HG03095 (cell line): ENCODE results near the gene INTS12.
A peak's percentile ranks its signal among the peaks of the same experiment; 100 is the strongest.

Source experiments
- ATAC-seq: cut with Tn5 transposase; IDR thresholded peaks from one replicate; pipeline ENCODE4 v1.9.1; 2021; ENCODE audit warnings: moderate library complexity; ENCODE audit not compliant: unreplicated experiment

The INTS12 gene

DNA sequence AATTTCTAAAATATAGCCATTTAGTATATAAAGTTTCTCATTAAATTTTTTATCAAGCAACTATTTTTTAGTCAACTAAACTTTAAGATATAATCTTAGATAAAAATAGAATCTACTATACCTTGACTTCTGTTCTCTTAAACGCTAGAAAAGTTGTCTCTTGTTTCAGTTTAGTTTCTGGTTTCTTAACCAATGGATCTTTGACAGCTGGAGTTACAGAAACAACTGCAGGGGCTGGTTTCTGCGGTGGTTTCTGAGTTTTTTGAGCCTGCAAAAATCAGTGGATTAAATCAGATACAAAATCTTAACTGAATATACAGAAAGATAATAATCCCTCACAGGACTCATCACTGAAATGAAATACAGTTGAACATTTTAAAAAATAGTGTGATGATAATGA is 21.9 kb downstream of the INTS12 start:
- no peak for ATAC-seq

DNA sequence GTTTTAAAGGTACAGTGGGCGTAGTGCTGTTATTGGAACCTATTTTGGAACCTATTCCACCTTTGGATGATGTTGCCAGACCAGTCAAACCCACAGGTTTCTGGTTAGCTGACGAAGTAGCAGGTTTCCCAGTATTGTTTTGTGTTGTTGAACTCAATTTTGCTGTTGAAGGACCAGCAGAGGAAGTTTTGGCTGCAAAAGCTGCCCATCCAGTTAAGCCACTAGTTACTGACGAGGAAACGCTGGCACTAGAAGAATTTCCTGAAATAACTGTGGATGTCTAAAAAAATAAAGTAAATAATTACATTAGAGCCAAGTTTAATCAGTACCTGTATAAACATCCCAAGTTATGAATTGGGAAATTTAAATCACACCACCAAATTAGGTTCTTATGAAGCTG is 25.5 kb downstream of the INTS12 start:
- no peak for ATAC-seq

DNA sequence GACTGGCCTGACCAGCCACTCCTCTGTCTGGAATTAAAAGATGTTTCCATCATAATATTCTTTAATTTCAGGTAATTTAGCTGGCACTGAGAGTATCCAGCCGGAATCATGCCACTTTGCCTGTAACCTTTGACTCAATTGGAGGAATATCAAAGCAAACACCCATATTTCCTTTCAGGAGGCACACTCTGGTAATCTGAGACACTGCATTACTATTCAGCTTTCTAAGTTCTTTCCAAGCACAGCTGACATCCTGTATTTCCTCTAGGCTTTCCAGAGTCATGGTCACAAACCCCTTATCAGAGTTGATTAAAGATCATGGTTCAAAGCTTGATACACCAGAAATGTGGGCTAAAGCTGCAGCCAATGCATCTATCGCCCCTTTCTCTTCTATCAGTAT is 29.3 kb downstream of the INTS12 start:
- ATAC-seq, result no peak

DNA sequence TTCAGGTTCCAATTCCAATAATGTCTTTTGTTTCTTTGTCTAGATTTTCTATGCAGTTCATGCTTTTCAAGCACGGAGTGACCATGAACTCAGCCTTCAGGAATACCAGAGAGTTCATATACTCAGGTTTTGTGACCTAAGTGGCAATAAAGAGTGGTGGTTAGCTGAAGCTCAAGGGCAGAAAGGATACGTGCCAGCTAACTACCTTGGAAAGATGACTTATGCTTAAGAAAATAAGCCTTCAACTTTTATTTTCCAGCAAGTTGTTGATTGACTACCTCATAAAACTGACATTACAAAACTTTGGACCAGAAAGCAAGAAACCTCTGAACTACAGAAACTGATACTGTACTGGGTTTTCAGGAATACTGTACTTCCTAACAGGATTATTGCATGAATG is 30.8 kb downstream of the INTS12 start:
- ATAC-seq, result no peak

DNA sequence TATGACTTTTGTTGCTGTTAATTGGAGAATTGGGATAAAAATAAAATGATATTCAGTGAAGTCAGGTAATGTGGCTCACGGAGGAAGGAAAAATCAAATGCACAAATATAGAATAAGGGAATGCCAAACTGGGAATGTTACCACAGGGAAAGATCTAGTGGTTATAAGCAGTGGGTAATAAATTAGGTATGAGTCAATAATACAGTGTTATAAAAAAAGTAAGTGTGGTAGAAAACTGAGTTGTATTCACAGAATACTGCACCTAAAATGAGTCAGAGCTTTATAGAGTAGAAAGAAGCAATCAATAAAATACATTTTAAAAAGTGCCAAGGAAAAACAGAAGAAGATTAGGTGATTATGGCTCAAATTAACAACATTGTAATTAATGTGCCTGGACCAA is 34.5 kb downstream of the INTS12 start:
- ATAC-seq, result no peak

DNA sequence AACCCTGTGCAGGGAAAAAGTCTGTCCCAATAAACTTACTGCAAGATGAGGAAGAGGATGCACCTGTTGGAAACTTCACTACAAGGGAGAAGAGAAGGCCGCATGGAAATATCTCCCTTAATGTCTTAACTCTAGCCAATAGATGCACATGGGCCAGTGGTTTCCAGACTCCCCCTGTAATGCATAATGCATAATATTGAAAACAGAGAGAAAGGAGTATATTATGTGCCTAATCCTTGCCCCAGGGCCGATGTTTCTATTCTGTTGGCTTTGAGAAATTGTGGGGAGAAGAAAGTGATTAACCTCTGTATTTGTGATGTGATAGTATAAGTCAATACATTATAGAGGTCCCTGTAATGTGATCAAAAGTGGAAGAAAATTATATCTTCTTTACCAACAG is 37.2 kb downstream of the INTS12 start:
- ATAC-seq, result no peak

DNA sequence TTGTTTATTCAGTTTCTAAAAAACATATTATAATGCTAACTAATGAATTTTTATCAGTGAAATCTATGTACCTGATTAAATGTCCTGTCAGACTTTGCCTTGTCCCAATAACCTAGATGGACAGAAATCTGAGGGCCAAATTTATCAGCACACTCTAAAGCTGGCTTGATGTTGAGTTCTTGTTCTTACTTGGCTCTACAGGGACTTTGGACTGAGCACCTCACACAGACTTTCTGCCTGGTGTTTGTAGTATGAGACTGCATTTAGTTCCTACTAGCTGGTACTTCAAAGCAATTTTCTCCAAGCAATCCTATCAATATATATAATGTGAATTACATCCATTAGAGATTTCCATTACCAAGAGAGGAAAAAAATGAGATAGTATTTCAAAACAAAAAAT is 37.8 kb downstream of the INTS12 start:
- no peak for ATAC-seq

DNA sequence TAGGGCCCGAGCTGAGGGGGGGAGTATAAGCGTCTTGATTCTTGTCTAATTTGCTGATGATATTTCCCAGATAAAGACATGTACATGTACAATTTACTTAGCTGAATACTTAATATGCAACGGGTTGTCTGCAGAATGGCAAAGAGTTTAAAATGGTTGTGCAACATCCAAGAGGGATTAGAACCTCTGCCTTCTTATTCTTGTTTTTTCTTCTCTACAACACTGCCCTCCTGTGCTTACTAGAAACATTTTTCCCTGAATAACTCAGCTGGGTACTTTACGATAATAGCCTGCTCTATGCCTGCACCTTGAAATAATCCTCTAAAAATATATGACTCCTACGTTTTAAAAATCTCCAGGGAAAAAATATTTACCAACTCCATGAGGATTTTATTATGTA is 41.8 kb downstream of the INTS12 start:
- ATAC-seq, result no peak

DNA sequence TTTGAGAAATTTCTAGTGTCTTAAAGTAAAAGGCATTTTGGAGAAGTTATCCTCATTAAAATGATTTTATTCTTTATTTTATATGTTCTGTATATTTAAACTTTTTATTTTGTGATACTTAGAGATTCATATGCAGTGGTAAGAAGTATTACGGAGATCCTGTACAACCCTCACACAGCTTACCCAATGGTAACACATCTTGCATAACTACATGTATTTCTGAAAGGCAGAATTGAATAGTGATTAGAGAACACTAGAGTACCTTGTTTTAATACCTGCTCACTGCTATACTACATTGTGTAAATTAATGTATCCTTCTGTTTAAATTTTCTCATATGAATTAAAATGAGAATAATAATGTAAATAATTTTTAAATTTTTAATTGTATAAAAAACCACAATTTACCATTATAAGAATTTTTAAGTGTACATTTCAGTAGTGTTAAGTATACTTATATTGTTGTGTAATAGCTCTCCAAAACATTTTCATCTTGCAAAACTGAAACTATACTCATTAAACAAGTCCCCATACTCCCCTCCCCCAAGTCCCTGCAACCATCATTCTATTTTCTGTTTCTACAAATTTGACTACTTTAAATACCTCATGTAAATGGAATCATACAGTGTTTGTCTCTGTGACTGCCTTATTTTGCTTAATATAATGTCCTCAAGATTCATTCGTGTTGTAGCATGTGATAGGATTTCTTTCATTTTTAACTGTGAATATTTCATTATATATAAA is 45.4 kb downstream of the INTS12 start:
- ATAC-seq, result no peak

DNA sequence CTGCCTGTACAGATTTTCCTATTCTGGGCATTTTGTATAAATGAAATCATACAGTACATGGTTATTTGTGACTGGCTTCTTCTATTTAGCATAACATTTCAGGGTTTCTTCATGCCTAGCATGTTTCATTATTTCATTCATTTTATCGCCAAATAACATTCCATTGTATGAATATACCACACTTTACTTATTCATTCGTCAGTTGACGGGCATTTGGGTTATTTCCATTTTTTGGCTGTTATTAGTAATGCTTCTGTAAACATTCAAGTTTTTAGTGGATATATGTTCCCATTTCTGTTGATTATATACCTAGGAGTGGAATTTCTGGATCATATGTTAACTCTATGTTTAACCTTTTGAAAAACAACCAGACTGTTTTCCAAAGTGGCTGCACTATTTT is 47.5 kb downstream of the INTS12 start:
- no peak for ATAC-seq

DNA sequence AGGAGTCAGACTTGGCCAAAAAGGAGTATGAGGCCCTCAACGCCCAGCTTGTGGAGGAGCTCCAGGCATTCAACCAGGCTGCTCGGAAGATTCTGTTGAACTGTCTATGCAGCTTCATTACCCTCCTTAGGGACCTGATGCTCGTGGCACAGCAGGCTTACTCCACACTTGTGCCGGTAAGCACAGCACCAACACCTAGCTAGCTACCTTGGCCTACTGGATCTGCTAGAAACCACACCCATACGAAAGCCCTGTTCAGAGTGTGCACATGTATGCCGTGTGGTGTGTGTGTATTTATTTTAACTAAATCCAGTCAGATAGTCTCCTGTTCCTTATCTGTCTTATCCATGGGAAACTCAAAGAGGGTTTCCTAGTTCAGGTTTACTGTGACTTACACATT is 49.3 kb downstream of the INTS12 start:
- no peak for ATAC-seq

DNA sequence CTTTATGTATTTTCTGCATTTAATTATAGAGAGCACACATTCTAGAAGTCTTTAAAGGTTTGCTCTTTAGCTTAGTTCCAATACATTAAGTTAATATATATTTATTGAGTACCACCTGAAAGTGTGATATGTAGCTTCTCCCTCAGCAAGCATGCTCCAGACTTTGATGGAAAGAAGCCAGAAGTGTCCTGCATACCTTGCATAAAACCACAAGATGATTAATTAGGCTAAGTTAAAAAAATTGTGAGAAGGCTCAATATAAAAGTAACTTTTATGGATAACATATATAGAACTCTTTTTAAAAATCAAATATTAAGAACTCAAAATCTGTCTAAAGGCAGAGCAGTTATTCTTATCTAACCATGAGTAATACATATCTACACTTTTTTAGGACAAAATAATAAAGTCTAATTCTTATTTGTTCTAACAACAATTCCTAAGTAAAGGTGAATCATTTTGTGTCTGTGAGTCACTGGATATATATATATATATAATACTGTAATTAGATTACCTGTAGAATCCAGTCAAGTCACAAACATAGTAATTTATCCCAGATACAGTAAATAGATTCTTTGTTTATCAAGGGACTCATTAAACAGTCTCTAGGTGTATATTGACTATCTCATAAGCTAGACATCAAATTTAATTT is 51.2 kb downstream of the INTS12 start:
- ATAC-seq, result no peak

DNA sequence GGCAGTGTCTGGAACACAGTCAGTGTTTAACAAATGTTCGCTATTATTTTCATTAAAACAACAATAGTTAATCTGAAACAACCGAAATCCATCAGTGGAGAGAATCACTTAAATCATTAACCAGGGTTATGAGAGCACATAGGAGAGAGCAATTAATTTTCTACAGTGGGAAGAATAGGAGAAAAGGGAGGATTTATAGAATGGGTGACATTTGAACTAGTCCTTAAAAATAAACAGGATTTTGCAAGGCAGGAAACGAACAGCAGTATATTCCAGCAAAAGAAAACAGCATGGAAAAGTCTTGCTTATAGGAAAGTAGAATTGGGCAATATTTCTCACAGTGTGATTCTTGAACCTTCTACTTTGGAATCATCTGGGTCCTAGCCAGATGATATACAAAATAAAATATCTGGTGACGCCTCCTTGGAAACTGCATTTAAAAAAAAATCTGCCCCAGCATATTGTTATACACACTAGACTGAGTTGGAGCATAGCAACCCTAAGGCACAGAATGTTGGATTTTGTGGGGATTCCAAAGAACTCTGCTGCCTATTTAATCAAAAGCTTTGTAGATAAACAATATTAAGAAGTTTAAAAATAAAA is 56.1 kb downstream of the INTS12 start:
- no peak for ATAC-seq

DNA sequence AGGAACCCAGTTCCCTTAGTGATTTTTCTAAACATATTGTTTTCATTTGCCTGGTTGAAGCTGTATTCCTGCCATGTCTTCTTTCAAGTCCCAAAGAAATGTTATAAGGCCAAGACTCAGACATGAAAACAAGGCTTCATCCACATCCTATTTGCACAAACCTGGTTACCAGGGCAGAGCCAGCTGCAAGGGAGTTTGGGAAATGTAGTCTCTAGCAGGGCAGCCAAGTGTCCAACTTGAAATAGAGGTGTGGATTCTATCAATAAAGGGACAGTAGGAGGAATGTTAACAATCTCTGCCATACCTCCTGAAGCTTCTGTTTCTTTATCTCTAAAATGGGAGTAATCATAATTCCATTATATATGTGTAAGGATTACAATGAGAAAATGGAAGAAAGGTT is 56.6 kb downstream of the INTS12 start:
- no peak for ATAC-seq

DNA sequence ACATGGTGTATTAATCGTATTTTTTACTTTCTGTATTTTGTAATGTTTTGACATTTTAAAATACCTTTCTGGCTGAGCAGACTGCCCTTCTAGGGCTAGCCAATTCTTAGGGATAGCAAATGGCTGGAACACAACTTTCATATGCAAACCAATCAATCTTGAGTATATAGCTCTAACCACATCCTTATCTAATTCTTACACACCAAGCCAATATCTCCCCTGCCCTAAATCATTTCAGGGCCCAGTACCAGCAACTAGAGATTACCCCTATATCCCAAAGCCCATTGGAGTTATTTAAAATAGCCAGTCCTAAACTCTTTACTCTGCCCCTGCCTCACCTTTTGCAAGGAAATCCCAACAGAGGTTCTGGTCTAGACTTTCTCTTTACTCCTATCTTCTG is 58.3 kb downstream of the INTS12 start:
- ATAC-seq, result no peak

DNA sequence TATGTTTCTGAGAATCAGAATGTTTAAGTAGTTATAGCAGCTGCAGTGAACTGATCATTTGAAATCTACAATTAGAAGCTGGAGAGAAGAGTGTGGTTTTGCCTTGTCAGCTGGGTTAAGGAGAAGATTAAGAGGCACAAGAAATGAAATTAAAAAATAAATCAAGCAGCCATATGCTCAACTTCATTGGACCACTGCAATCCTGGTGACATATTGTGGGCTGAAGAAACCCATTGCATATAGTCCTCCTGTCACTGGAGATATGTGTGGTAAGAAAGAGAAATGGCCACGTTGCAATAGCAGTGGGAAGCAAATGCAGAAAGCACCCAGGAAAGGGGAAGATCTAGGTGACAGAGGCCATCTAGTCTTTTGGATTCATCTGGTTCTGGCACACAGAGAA is 63.0 kb downstream of the INTS12 start:
- ATAC-seq, result no peak

DNA sequence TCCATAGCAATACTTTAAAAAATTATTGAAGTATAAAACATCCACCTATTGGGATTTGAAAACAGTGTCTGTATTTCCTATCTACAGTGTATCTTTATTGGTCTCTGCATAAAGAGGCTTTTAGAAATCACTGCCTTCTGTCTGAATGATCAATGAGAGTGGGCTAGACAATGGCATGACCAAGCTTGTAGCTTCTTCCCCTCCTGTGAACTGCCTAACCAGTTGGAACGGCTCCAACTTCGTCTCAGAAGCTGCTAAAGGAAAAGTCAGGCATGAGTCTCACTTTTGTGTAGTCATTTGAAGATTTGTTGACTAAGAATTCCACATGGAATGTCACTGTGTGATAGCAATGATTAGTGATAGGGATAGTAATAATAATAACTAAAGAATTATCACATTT is 64.2 kb downstream of the INTS12 start:
- no peak for ATAC-seq

DNA sequence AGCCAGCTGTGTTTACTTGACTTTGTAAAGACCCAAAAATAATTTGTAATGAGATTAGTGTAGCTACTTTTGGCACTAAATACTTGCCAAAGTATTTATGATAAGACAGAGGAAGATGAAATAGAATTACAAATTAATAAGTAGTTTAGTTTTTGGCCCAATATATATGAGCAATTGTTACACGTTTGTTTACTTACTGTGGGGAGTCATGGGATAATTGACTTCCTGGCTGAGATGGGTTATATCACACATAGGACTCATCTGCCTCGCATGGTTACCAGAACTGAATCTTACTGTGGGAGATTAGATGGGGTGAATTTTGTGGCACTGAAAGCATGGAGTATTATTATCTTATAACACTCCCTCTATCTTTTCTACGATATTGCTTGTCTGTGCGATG is 66.6 kb downstream of the INTS12 start:
- no peak for ATAC-seq

DNA sequence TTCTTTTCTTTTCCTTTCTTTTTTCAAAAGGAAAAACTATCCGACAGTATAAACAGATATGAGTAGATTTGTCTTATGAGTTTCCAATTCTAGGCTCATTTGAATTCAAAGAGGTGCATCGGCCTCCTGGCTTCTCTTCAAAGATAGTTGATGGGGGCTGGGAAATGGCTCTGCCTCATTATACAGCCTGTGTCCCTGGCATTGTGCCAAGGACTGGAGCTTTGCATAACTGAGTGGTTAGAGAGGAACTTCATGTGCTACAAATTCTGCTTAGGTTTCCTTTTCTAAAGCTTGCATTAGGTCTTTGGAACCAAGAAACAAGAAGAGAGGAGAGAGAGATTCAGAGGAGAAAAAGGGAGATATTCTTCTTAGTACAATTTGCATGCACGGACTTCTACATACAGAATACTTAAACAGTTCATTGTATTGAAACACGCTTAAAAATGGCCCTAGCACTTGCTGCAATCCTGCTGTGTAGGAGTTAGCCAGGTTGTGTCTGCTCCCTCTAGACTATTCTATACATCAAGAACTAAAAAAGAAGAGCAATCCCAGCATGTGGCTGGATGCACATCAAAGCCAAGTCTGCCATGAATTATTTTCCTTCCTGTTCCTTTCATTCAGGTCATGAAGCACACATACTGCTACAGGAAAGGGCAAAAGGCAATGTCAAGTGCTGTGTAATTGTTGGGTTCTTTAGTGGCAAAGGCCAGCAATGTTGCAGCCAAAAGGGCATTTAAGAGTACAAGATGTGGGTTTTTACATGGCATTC is 70.9 kb downstream of the INTS12 start:
- peak; percentile 70 for ATAC-seq

DNA sequence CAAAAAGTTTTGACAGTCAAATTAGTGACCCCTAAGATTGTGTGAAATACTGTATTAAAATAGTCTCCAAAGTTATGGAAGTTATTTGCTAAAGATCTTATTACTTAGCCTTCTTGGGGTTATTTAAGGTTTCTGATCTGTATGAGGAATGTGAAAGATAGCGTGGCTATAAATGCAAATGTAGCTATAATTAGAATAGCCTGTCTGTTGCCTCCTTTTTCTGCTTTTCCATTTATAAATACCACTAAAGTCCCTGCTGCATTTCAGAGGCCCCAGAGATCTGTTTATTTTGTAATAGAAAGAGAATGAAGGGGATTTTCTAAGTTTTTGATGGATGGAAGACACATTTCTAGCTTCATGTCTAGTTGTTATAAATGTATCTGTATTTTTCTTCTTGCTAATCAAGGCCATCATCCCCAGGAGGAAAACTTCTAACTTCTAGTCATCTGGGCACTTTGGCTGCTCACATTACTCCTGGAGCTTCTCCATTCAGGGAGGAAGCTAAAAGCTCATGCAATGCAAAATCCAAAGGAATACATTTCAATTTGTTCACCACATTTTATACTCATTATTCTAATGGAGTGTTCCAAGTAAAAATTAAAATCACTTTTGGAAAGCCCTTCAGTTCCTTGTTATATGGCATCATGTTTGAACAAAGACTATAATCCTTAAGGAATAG is 73.9 kb downstream of the INTS12 start:
- no peak for ATAC-seq

DNA sequence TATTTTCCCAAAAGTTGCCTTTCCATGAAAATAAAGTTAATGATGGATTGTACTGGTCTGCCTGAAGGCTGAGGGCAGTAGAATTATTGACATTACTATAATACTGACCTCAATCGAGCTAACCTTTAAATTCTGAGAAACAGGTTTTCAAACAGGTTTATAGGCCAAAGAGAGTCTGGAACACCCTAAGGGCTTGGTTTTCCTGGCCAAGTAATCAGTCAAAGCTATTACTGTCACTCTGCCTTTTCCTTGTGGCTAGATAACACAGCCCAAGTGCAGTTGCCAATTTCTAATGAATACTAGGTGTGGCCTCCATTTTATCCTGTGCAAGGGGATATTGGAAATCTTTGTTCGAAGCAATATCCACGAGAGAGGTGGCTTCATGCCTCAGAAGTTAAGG is 75.2 kb downstream of the INTS12 start:
- ATAC-seq, result no peak
